Inferior parietal cortex (tissue), 1 donor: ENCODE data around the gene CALU.
A peak's percentile ranks its signal among the peaks of the same experiment; 100 is the strongest.

ENCODE experiments used
- DNase-seq: peaks from one replicate; pipeline ENCODE4 v3.0.0-alpha.2; 2016; ENCODE audit errors: extremely low spot score

Gene CALU

DNA sequence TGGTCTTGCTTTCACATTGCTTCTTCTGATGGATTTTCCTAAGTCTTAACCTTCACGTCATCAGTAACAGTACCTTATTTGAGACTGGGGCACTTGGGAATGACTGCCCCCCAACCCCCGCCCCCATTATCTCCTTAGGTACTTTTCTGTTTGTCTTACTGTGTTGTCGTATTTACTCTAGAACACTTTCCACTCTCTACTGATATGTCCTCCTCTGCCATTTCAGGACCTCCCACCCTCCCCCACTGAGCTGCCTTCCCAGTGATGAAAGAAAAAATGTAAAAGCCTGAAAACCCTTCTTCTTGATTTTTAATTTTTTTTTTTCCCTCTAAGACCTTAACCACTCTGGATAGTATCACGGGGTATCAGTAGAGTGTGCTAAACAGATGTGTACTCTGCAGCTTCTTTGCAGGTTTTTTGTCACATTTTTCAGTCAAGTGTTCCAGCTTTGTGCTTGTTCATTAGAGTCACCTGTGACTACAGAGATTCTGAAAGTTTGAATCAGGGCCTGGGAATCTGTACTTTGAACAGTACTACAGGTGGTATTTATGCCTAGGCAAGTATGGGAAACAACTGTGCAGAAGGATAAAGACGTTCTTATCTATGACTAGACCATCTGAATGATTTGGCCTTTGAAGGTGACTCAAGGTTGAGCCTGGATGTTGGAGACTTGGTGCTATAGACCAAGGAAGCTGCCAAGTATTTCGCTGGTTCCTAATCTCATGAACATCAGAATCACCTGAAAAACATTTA, 8.3 kb downstream of the CALU start:
- DNase-seq, result no peak

- DNase-seq, result no peak
These were observed 13.1 kb downstream of the CALU start for GRCh38 chr7:128752251-128752650.

GRCh38 chr7:128755075-128755818, 16.1 kb downstream of the CALU start:
- DNase-seq, result no peak

DNA sequence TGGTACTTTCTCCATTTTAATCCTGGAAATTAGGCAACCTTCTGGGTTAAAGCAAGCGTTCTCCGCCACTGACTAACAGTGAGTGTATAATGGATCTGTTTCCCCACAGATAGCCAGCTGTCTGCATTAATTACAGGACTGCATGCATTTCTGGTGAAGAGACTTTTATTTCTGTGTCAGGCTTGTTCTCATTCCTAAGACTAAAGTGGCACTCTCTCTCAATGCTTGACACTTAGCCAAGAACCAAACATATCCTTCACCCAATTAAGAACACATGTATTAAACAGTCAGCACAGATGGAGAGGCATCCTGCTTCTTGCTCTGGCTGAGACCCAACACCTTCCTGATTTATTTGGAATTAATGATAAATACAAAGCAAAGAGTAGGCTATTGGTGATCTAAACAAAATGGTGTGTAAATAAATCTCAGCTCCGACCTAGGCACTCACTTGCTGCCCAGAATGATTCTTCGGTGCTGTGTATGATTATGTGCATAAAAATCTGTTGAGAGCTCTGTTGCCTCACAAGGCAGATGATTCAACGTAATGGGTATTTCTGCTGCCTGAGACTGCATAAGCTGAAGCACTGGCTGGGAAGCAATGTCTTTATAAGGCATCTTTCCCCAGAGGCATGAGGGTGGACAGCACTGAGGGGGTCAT, 16.8 kb downstream of the CALU start:
- DNase-seq, result peak; percentile 46

- no peak for DNase-seq
These were observed 18.0 kb downstream of the CALU start for GRCh38 chr7:128757203-128757602.

- DNase-seq, result no peak
These were observed 19.4 kb downstream of the CALU start for GRCh38 chr7:128758553-128758952.

- DNase-seq, result no peak
These were observed 20.1 kb downstream of the CALU start for GRCh38 chr7:128759242-128759641.

DNA sequence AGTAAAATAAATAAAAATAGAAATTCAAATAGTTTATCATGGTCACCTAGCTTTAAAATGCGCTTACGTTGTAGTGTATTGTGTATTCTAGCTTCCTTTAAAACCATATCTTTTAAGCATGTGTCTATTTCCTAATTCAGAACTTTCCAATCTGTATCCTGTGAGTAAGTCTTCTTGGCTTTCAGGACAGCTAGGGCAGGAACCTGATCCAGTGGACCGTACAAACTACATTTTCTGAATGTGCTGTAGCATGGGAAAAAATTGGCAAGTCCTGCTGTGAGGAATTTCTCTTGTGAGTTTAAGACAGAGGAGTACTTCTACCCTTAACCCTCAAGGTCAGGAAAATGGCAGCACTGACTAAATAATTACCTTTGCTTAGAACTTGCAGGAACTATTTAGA, 24.4 kb downstream of the CALU start:
- no peak for DNase-seq

- no peak for DNase-seq
These were observed 28.4 kb downstream of the CALU start for GRCh38 chr7:128767475-128768110.

- no peak for DNase-seq
These were observed 31.1 kb downstream of the CALU start for GRCh38 chr7:128770233-128770632.

DNA sequence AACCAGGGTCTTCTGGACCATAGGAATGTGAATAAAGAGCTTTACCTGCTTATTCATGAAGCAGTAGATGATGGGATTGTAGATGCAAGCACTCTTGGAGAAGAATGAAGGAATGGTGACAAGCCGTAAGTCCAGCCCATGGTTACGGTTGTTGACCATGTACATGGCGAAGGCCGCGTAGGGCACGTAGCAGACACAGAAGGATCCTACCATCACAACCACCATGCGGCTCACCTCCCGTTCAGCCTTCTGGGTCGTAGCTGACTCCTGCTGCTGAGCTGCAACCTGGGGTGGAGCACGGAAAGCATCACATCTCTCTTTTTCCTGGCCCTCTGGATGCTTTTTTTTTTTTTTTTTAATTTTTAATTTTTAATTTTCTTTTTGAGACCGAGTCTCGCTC, 34.4 kb downstream of the CALU start:
- no peak for DNase-seq

- no peak for DNase-seq
These were observed 35.0 kb downstream of the CALU start for GRCh38 chr7:128774029-128774689.

DNA sequence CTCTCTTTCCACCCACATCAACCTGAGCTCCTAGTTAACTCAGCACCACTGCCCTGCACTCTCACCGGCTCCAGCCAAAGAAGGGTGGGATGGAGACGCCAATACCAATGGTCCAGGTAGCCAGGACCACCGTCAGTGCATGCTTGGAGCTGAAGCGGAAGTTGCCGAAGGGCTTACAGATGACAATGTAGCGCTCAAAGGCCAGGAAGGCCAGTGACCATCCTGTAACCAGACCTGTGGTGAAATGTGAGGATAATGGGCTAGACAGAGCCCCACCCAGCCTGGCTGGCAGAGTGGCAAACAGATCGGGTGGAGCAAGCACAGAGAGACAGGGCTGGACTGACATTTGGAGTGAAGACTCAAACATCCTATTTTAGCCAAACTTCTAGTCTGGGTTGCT, 35.8 kb downstream of the CALU start:
- DNase-seq, result no peak

GRCh38 chr7:128775744-128776474, 36.8 kb downstream of the CALU start, which contains the start of gene OPN1SW:
TSS of gene OPN1SW (minus strand) at chr7:128775794. CDS start at chr7:128775781, 13 bp downstream.
- no peak for DNase-seq

DNA sequence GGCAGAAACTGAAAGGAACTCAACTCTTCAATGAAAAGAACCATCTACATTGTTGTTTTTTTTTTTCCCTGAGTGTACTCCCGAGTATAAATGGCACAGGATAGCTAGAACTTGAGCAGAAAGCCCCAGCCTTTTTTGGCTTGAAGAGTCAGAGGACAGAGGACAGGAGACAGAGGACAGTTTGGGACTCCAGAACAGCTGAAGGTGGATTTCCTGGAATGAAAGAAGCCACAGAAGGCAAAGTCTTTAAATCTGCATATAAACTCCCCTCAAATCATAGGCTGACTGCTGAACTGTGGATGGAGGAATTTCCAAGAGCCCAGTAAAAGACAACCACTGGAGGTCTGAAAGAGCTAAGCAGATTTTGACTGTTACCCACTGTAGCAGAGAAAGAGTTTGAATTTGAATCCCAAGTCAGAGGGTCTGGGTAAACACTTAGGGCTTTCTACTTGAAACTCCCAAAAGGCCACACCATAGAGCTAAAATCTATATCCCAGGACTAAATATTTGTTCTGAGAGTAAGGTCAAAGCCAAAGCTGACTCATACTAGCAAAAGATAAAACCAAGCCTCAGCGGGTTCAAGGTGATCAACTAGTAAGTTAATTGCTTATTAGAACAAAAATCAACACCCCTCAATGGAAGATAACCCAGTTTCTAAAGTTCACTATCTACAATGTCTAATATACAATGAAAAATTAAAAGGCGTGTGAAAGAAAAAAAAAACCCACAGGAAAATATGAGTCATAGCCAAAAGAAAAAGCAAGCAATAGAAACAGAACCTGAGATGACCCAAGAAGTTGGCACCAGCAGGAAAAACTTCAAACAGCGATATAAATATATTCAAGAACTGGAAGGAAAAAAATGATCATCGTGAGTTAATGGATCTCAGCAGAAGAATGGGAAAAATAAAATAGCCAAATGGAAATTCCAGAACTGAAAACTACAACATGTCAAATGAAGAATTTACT, 38.3 kb downstream of the CALU start:
- DNase-seq, result no peak

- DNase-seq, result no peak
These were observed 39.8 kb downstream of the CALU start for GRCh38 chr7:128778946-128779345.

DNA sequence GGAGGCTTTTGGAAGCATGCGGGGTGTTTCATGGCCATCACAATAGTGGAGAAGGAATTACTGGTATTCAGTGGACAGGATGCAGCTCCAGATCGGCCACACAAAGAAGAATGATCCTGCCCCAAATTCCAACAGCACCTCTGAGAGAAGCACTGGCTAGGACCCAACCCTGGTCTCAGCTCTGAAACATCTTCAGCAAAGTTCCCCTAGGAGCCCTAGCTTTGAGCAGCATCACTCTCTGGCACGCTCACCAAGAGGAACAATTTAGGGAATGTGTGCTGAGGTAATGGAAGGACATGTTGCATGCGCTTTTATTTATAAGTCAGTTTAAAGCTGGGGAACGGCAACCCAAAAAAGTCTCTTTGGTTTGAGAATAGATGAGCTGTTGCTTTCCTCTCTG, 42.0 kb downstream of the CALU start:
- DNase-seq, result no peak

GRCh38 chr7:128781851-128782250, 42.7 kb downstream of the CALU start:
- no peak for DNase-seq

- peak; percentile 66 for DNase-seq
These were observed 44.1 kb downstream of the CALU start for GRCh38 chr7:128783143-128783861.
